Lower lobe of right lung (tissue), 2 donors: ENCODE data around the gene WDR6. TPM values are rescaled to one million over a fixed set of nuclear protein-coding genes. Genes with fewer than 3 reads are reported as not detected.

ENCODE experiments used
- ATAC-seq, 2 donors: fragments of 200-7000 bp; cut with Tn5 transposase; one replicate each; pipeline ENCODE4 v1.9.1; 2020 to 2022; ENCODE audit warnings: mild to moderate bottlenecking in 2 of 2, moderate library complexity in 2 of 2
- DNase-seq: peaks from one replicate; pipeline ENCODE4 v3.0.0-alpha.2; 2020
- H3K27ac ChIP-seq: fragments of 200-600 bp; one replicate; pipeline ENCODE4 v1.8.0; 2022
- H3K27me3 ChIP-seq: fragments of 200-600 bp; one replicate; pipeline ENCODE4 v1.8.0; 2022; ENCODE audit warnings: low read depth
- H3K36me3 ChIP-seq: fragments of 200-600 bp; one replicate; pipeline ENCODE4 v1.8.0; 2022; ENCODE audit warnings: mild to moderate bottlenecking
- H3K4me1 ChIP-seq: fragments of 200-600 bp; one replicate; pipeline ENCODE4 v1.8.0; 2022
- H3K4me3 ChIP-seq: fragments of 200-600 bp; one replicate; pipeline ENCODE4 v1.8.0; 2022; ENCODE audit warnings: mild to moderate bottlenecking
- H3K9me3 ChIP-seq: fragments of 200-600 bp; one replicate; pipeline ENCODE4 v1.8.0; 2022
- intact Hi-C: fragments of 100-400 bp; cut with DNase I; formaldehyde crosslinking; loops from one replicate; pipeline ENCODE4 v1.11.0; 2022
- total RNA-seq: library from RNA; stranded (reverse); fragmentation: NEBNext Ultra II Directional; extraction: Animal tissue kit (Norgen Biotek cat#: 25700); gene quantifications from one replicate; pipeline ENCODE4 v1.2.1, GENCODE V29; 2021
- TF ChIP-seq, protein P1 (sequence below): fragments of 200-600 bp; IDR thresholded peaks from one replicate; pipeline ENCODE4 v1.8.0; 2022; ENCODE audit warnings: antibody characterized with exemption, mild to moderate bottlenecking
- donor health status: DM: no; HTN: yes; CAD: no; lungs with severe emphysema.

Gene WDR6
- total RNA-seq, 1 donor from 2014 or later: 157 TPM

DNA sequence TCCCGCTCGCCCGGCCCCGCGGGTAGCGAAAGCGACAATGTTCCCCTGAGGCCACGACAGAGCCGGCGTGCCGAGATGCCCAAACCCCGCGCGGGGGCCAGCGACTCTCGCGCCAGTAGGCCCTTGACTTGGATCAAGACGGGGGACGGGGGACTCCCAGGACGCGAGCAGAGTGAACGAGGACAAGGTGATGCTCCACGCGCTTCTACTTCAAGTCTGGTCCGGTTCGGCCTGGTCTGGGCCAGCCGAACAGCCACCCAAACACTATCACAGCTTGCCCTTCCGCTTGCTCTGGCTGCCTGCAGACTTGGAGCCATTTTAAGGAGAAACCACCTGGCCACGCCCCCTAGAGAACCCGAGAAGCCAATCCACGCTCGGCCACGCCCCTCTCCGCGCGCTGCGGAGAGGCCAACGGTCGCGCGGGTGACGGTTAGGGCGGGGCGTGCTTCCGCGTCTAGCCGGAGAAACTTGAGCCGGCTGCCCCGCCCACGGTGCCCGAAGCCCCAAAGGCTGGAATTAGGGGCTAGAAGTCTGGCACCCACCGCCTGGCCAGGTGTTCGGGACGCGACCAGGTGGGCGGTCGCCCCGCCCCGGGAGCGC lies 14.1 kb downstream of the WDR6 start:
- H3K4me3 ChIP-seq: peak overlapping the region; percentile 93
- no peaks in the 10 kb centered on the region for H3K27me3 ChIP-seq
- intact Hi-C loops: no loop called here
- H3K36me3 ChIP-seq: peaks cover 41% of the 10 kb centered on the region
- no peaks in the 10 kb centered on the region for H3K9me3 ChIP-seq
- peaks cover 54% of the 10 kb centered on the region for H3K4me1 ChIP-seq
- ATAC-seq (peak; percentile 93 to 95), DNase-seq (peak; percentile 100)
- peak overlapping the region; percentile 100 for H3K27ac ChIP-seq
- TF ChIP-seq, protein P1, sequence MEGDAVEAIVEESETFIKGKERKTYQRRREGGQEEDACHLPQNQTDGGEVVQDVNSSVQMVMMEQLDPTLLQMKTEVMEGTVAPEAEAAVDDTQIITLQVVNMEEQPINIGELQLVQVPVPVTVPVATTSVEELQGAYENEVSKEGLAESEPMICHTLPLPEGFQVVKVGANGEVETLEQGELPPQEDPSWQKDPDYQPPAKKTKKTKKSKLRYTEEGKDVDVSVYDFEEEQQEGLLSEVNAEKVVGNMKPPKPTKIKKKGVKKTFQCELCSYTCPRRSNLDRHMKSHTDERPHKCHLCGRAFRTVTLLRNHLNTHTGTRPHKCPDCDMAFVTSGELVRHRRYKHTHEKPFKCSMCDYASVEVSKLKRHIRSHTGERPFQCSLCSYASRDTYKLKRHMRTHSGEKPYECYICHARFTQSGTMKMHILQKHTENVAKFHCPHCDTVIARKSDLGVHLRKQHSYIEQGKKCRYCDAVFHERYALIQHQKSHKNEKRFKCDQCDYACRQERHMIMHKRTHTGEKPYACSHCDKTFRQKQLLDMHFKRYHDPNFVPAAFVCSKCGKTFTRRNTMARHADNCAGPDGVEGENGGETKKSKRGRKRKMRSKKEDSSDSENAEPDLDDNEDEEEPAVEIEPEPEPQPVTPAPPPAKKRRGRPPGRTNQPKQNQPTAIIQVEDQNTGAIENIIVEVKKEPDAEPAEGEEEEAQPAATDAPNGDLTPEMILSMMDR: no peak

DNA sequence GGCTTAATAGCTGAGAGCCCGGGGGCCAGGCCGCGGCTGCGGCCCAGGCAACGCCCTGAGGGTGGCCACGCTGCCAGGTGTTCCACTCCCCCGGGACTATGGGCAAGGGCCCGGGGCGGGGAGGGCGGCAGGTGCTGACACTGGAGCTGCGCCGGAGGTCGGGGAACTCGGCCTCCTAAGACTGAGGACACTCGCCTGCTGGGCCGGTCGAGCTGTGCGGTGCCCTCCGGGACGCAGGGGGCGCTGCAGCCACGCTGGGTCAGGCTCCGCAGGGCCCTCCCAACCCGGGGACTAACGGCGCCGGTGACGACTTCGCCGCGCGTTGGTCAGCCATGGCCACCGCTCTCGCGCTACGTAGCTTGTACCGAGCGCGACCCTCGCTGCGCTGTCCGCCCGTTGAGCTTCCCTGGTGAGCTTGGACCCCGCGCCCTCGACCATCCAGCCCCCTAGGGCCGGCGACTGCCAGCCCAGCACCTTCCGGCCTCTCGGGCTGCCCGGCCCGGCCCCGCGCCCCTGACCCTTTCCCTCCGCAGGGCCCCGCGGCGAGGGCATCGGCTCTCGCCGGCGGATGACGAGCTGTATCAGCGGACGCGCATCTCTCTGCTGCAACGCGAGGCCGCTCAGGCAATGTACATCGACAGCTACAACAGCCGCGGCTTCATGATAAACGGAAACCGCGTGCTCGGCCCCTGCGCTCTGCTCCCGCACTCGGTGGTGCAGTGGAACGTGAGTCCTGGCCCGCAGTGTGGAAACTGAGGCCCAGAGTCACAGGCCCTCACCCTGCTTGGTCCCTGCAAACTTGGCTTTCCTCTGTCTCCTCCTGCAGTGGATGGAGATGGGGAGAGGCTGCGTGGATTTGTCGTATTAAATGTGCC lies 14.9 kb downstream of the WDR6 start, which contains the start of gene NDUFAF3:
Gene NDUFAF3 (plus strand): TSS at position 309 of the 875 bp plus-strand sequence. CDS start 24 bp downstream, at position 333.
- Histone ChIP-seq H3K36me3 (peaks cover 42% of the 10 kb centered on the region), H3K4me1 (peaks cover 50% of the 10 kb centered on the region), H3K9me3 (no peaks in the 10 kb centered on the region), H3K27me3 (no peaks in the 10 kb centered on the region), H3K4me3 (peak within 1 kb of the TSS; percentile 93), H3K27ac (peak within 1 kb of the TSS; percentile 100)
- DNase-seq (peak; percentile 96), ATAC-seq (peak; percentile 91 to 94)
- TF ChIP-seq, protein P1: peak; percentile 98
- intact Hi-C loops: no loop called here

DNA sequence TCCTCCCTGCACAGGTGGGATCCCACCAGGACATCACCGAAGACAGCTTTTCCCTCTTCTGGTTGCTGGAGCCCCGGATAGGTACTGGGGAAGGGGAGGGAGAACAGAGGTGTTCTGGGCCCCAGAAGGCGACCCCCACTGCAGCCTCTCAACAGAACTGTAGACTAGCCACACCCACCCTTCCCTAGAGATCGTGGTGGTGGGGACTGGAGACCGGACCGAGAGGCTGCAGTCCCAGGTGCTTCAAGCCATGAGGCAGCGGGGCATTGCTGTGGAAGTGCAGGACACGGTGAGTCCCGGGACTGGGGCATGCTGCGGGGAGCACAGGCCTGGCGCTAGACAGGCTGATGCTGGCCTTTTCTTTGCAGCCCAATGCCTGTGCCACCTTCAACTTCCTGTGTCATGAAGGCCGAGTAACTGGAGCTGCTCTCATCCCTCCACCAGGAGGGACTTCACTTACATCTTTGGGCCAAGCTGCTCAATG lies 15.5 kb downstream of the WDR6 start:
- Histone ChIP-seq H3K4me3 (peak overlapping the region; percentile 93), H3K4me1 (peaks cover 43% of the 10 kb centered on the region)
- intact Hi-C loops: no loop called here

DNA sequence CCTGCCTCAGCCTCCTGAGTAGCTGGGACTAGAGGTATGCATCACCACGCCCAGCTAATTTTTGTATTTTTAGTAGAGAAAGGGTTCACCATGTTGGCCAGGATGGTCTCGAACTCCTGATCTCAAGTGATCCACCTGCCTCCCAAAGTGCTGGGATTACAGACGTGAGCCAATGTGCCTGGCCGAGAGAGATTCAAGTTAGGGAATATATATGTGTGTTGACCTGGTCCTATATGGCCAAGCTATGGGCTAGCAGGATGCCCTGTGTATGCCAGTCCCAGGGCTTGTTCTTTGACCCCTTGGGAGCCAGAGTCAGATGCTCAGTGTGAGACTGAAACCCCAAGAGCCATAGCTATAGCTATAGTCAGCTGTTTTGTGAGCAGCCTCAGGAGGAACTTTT lies 16.6 kb downstream of the WDR6 start:
- intact Hi-C loops: no loop called here
- no peaks in the 10 kb centered on the region for H3K27me3 ChIP-seq
- no peak overlapping the region for H3K27ac ChIP-seq
- DNase-seq (no peak), ATAC-seq (no peak)
- H3K4me3 ChIP-seq: no peak overlapping the region
- H3K9me3 ChIP-seq: no peaks in the 10 kb centered on the region
- H3K36me3 ChIP-seq: peaks cover 42% of the 10 kb centered on the region
- TF ChIP-seq, protein P1: no peak
- H3K4me1 ChIP-seq: peaks cover 45% of the 10 kb centered on the region

More for the DNA sequence above, 15.5 kb downstream of the WDR6 start:
- H3K27me3 ChIP-seq: no peaks in the 10 kb centered on the region
- H3K36me3 ChIP-seq: peaks cover 42% of the 10 kb centered on the region
- TF ChIP-seq, protein P1: no peak
- DNase-seq (peak; percentile 51), ATAC-seq (no peak)
- no peaks in the 10 kb centered on the region for H3K9me3 ChIP-seq
- H3K27ac ChIP-seq: peak overlapping the region; percentile 100

DNA sequence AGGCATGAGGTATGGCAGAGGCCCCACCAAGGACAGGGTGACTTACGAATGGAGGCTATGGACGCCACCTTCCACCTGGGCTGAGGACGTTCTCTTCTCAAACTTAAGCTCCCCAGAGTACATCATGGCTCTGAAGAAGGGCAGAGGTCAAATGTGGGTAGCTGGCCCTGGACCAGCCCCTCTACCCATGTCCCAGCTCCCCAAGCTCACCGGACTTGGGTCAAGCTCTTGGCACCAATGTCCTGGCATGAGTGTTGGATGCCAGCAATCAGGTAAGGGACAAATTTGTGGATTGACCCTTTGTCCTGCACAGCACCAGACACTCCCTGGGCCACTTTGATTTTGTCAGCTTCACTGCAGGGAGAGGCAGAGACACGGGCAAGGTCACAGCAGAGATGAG lies 17.3 kb downstream of the WDR6 start:
- no peaks in the 10 kb centered on the region for H3K9me3 ChIP-seq
- peaks cover 42% of the 10 kb centered on the region for H3K36me3 ChIP-seq
- H3K4me1 ChIP-seq: peaks cover 41% of the 10 kb centered on the region
- H3K27me3 ChIP-seq: no peaks in the 10 kb centered on the region
- no peak overlapping the region for H3K27ac ChIP-seq
- intact Hi-C loops: no loop called here
- TF ChIP-seq, protein P1: no peak
- ATAC-seq: no peak
- H3K4me3 ChIP-seq: no peak overlapping the region
- no peak for DNase-seq
